ENCODE results near the gene DCX. TPM values are rescaled to one million over a fixed set of nuclear protein-coding genes. Genes with fewer than 3 reads are reported as not detected.

The DCX gene
- total and polyA plus RNA-seq, 2 of the 13 experiments (the other 11 are each of a cell fraction or from before 2014, with no cell fraction given): not detected

GRCh38 chrX:111361751-111362150 is 50.2 kb downstream of the DCX start:
- H3K9ac ChIP-seq (ENCODE audit: insufficient read depth, low read depth, low read length): no peak overlapping the region
- 0% methylated on average over 1 of the region's 1 CpG for WGBS (ENCODE audit: low lambda C conversion rate)
- CTCF ChIA-PET (ENCODE audit: low intra/inter-chr PET ratio, low total read pairs): no interaction called here
- H3K27ac ChIP-seq (ENCODE audit: extremely low read length, insufficient read depth, low read length): no peak overlapping the region
- BruUV-seq (replicated peaks): no TSS peak
- no peak overlapping the region for H3K4me2 ChIP-seq (ENCODE audit: low read depth, low read length)
- no peak overlapping the region for H3K4me3 ChIP-seq (replicated peaks in 1 of 3; ENCODE audit: insufficient read depth in 1 of 3, low read depth in 2 of 3, low read length in 3 of 3)
- in situ Hi-C loops (cut with HindIII; ENCODE audit: extremely low pct_ligation_motif_present, low pct_unique_long_range_greater_than_20kb) (no loop called here), intact Hi-C loops (cut with micrococcal nuclease; ENCODE audit: unreplicated experiment) (no loop called here)
- no peaks in the 10 kb centered on the region for H3K36me3 ChIP-seq (replicated peaks in 1 of 2; ENCODE audit: control insufficient read depth in 1 of 2, insufficient read depth in 2 of 2, low read length in 2 of 2)
- H3K9me3 ChIP-seq (ENCODE audit: low read length): no peaks in the 10 kb centered on the region
- FAIRE-seq: no peak
- DNase-seq (ENCODE audit: low spot score): no peak
- H4K20me1 ChIP-seq (ENCODE audit: insufficient read depth, low read length): no peaks in the 10 kb centered on the region
- no peaks in the 10 kb centered on the region for H3K27me3 ChIP-seq (ENCODE audit: control insufficient read depth in 1 of 2, insufficient read depth in 2 of 2, low read length in 2 of 2)
- H3K4me1 ChIP-seq (ENCODE audit: insufficient read depth, low read length): no peaks in the 10 kb centered on the region
- no peaks in the 10 kb centered on the region for H3K79me2 ChIP-seq (ENCODE audit: insufficient read depth, low read length)
- POLR2A ChIA-PET: no interaction called here
- no peak overlapping the region for H2AFZ ChIP-seq (ENCODE audit: low read length)
- no peak for ATAC-seq
- TF ChIP-seq BCLAF1 (IDR thresholded peaks at IDR 0.05) (no peak), ZNF567 (CRISPR knock-in tag; IDR thresholded peaks at IDR 0.05; ENCODE audit: borderline replicate concordance) (no peak), MIXL1 (CRISPR knock-in tag; IDR thresholded peaks at IDR 0.05) (no peak), MED13 (CRISPR knock-in tag; IDR thresholded peaks at IDR 0.05) (no peak), ZBTB4 (CRISPR knock-in tag; IDR thresholded peaks at IDR 0.05; ENCODE audit: borderline replicate concordance) (no peak), ZNF841 (CRISPR knock-in tag; IDR thresholded peaks at IDR 0.05; ENCODE audit: borderline replicate concordance) (no peak)
- TF ChIP-seq, protein P1, sequence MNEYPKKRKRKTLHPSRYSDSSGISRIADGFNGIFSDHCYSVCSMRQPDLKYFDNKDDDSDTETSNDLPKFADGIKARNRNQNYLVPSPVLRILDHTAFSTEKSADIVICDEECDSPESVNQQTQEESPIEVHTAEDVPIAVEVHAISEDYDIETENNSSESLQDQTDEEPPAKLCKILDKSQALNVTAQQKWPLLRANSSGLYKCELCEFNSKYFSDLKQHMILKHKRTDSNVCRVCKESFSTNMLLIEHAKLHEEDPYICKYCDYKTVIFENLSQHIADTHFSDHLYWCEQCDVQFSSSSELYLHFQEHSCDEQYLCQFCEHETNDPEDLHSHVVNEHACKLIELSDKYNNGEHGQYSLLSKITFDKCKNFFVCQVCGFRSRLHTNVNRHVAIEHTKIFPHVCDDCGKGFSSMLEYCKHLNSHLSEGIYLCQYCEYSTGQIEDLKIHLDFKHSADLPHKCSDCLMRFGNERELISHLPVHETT (CRISPR knock-in tag; conservative IDR thresholded peaks at IDR 0.05): no peak
- TF ChIP-seq, protein P2, sequence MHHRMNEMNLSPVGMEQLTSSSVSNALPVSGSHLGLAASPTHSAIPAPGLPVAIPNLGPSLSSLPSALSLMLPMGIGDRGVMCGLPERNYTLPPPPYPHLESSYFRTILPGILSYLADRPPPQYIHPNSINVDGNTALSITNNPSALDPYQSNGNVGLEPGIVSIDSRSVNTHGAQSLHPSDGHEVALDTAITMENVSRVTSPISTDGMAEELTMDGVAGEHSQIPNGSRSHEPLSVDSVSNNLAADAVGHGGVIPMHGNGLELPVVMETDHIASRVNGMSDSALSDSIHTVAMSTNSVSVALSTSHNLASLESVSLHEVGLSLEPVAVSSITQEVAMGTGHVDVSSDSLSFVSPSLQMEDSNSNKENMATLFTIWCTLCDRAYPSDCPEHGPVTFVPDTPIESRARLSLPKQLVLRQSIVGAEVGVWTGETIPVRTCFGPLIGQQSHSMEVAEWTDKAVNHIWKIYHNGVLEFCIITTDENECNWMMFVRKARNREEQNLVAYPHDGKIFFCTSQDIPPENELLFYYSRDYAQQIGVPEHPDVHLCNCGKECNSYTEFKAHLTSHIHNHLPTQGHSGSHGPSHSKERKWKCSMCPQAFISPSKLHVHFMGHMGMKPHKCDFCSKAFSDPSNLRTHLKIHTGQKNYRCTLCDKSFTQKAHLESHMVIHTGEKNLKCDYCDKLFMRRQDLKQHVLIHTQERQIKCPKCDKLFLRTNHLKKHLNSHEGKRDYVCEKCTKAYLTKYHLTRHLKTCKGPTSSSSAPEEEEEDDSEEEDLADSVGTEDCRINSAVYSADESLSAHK (CRISPR knock-in tag; IDR thresholded peaks at IDR 0.05; ENCODE audit: borderline replicate concordance): no peak
- TF ChIP-seq, protein P3, sequence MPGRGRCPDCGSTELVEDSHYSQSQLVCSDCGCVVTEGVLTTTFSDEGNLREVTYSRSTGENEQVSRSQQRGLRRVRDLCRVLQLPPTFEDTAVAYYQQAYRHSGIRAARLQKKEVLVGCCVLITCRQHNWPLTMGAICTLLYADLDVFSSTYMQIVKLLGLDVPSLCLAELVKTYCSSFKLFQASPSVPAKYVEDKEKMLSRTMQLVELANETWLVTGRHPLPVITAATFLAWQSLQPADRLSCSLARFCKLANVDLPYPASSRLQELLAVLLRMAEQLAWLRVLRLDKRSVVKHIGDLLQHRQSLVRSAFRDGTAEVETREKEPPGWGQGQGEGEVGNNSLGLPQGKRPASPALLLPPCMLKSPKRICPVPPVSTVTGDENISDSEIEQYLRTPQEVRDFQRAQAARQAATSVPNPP (CRISPR knock-in tag; IDR thresholded peaks at IDR 0.05): no peak
- TF ChIP-seq, protein P4, sequence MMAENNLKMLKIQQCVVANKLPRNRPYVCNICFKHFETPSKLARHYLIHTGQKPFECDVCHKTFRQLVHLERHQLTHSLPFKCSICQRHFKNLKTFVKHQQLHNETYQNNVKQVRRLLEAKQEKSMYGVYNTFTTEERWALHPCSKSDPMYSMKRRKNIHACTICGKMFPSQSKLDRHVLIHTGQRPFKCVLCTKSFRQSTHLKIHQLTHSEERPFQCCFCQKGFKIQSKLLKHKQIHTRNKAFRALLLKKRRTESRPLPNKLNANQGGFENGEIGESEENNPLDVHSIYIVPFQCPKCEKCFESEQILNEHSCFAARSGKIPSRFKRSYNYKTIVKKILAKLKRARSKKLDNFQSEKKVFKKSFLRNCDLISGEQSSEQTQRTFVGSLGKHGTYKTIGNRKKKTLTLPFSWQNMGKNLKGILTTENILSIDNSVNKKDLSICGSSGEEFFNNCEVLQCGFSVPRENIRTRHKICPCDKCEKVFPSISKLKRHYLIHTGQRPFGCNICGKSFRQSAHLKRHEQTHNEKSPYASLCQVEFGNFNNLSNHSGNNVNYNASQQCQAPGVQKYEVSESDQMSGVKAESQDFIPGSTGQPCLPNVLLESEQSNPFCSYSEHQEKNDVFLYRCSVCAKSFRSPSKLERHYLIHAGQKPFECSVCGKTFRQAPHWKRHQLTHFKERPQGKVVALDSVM (CRISPR knock-in tag; IDR thresholded peaks at IDR 0.05): no peak

Data from HepG2 (cell line).